IMR-90 (cell line): ENCODE results near the gene CCDC88B. TPM values are rescaled to one million over a fixed set of nuclear protein-coding genes. Genes with fewer than 3 reads are reported as not detected.
A peak's percentile ranks its signal among the peaks of the same experiment; 100 is the strongest.

ENCODE experiments used
- ATAC-seq: fragments of 200-7000 bp; cut with Tn5 transposase; 2 replicates; pipeline ENCODE4 v1.9.1; 2020; ENCODE audit warnings: low read depth, mild to moderate bottlenecking, moderate library complexity
- BruUV-seq: library from RNA; stranded (reverse); fragments of 400-500 nt; replicated peaks from 2 replicates; lab custom pipeline; 2021; lab: Mats Ljungman, UMichigan
- CTCF ChIA-PET: fragments of 300-600 bp; formaldehyde crosslinking; extraction: SDS; loops from one replicate; lab custom pipeline; 2021; ENCODE audit warnings: antibody characterized with exemption; lab: Yijun Ruan, JAX
- POLR2A ChIA-PET: fragments of 300-600 bp; sonication (Branson Sonifier 250); formaldehyde crosslinking; loops from one replicate; lab custom pipeline; 2022; ENCODE audit warnings: antibody characterized with exemption; ENCODE audit not compliant: unreplicated experiment; lab: Charles Lee
- DNase-seq: peaks from one replicate; pipeline ENCODE4 v3.0.0; 2013
- H2AFZ ChIP-seq: replicated peaks from 2 replicates; pipeline ENCODE3; 2013; ENCODE audit warnings: low read length, mild to moderate bottlenecking; ENCODE audit not compliant: poor library complexity
- H2AK5ac ChIP-seq: 2 replicates; pipeline ENCODE4 v1.6.1; 2013; ENCODE audit warnings: low read depth, low read length, inconsistent platforms
- H2AK9ac ChIP-seq: replicated peaks from 2 replicates; pipeline ENCODE3; 2013; ENCODE audit warnings: mild to moderate bottlenecking, low read depth, low read length, moderate library complexity; ENCODE audit not compliant: poor library complexity
- H2BK120ac ChIP-seq: 2 replicates; pipeline ENCODE4 v1.6.1; 2013; ENCODE audit warnings: low read depth, low read length, inconsistent platforms
- H2BK15ac ChIP-seq: 3 replicates; pipeline ENCODE4 v1.6.1; 2013; ENCODE audit warnings: low read depth, low read length, inconsistent platforms
- H2BK20ac ChIP-seq: 2 replicates; pipeline ENCODE4 v1.6.1; 2013; ENCODE audit warnings: low read depth, mild to moderate bottlenecking, inconsistent platforms, low read length, moderate library complexity
- H2BK5ac ChIP-seq: 2 replicates; pipeline ENCODE4 v1.6.1; 2013; ENCODE audit warnings: mild to moderate bottlenecking, low read depth, low read length, inconsistent platforms; ENCODE audit not compliant: poor library complexity, severe bottlenecking
- H3K14ac ChIP-seq: replicated peaks from 2 replicates; pipeline ENCODE4 v1.6.1; 2013; ENCODE audit warnings: low read depth, low read length, inconsistent platforms
- H3K18ac ChIP-seq: 2 replicates; pipeline ENCODE4 v1.6.1; 2013; ENCODE audit warnings: low read depth, low read length, control low read depth
- H3K23ac ChIP-seq: 2 replicates; pipeline ENCODE4 v1.6.1; 2013; ENCODE audit warnings: low read depth, low read length, inconsistent platforms
- H3K27ac ChIP-seq: 2 replicates; pipeline ENCODE4 v1.5.1; 2013; ENCODE audit warnings: mild to moderate bottlenecking, control low read depth, low read length; ENCODE audit not compliant: insufficient read depth
- H3K27me3 ChIP-seq: 2 replicates; pipeline ENCODE4 v1.6.1; 2013; ENCODE audit warnings: low read length; ENCODE audit not compliant: control insufficient read depth, insufficient read depth
- H3K36me3 ChIP-seq: 2 replicates; pipeline ENCODE4 v1.6.1; 2013; ENCODE audit warnings: low read length, mixed read lengths; ENCODE audit not compliant: control insufficient read depth, insufficient read depth
- H3K4ac ChIP-seq: 2 replicates; pipeline ENCODE4 v1.6.1; 2013; ENCODE audit warnings: low read depth, low read length, inconsistent platforms
- H3K4me1 ChIP-seq: 2 replicates; pipeline ENCODE4 v1.6.1; 2013; ENCODE audit warnings: low read length, mixed read lengths; ENCODE audit not compliant: control insufficient read depth, insufficient read depth
- H3K4me2 ChIP-seq: 2 replicates; pipeline ENCODE4 v1.6.1; 2013; ENCODE audit warnings: low read depth, mild to moderate bottlenecking, control low read depth, low read length, moderate library complexity
- H3K4me3 ChIP-seq: 2 replicates; pipeline ENCODE4 v1.5.1; 2013; ENCODE audit warnings: low read depth, mild to moderate bottlenecking, control low read depth, low read length, moderate library complexity; ENCODE audit not compliant: insufficient read depth
- H3K56ac ChIP-seq: 2 replicates; pipeline ENCODE4 v1.6.1; 2013; ENCODE audit warnings: low read length, inconsistent platforms; ENCODE audit not compliant: insufficient read depth; ENCODE audit errors: extremely low read depth
- H3K79me1 ChIP-seq, 2 experiments: 2 replicates each; pipeline ENCODE4 v1.6.1; 2013; ENCODE audit warnings: low read length in 2 of 2, inconsistent platforms in 1 of 2, low read depth in 1 of 2
- H3K9ac ChIP-seq: 2 replicates; pipeline ENCODE4 v1.6.1; 2013; ENCODE audit warnings: low read depth, low read length, control low read depth
- H3K9me1 ChIP-seq: 2 replicates; pipeline ENCODE4 v1.6.1; 2013; ENCODE audit warnings: low read length, inconsistent platforms; ENCODE audit not compliant: insufficient read depth
- H3K9me3 ChIP-seq: 2 replicates; pipeline ENCODE4 v1.6.1; 2013; ENCODE audit warnings: low read length; ENCODE audit not compliant: control insufficient read depth, insufficient read depth
- H4K20me1 ChIP-seq: 2 replicates; pipeline ENCODE4 v1.6.1; 2013; ENCODE audit warnings: low read length, inconsistent platforms; ENCODE audit not compliant: insufficient read depth
- H4K5ac ChIP-seq: 2 replicates; pipeline ENCODE4 v1.6.1; 2013; ENCODE audit warnings: mild to moderate bottlenecking, low read depth, low read length, control low read depth
- H4K8ac ChIP-seq, 2 experiments: 2 replicates each; pipeline ENCODE4 v1.6.1; 2013; ENCODE audit warnings: low read depth in 2 of 2, low read length in 2 of 2, control low read depth in 1 of 2, inconsistent platforms in 1 of 2
- H4K91ac ChIP-seq: 2 replicates; pipeline ENCODE4 v1.6.1; 2013; ENCODE audit warnings: low read depth, low read length, inconsistent platforms; ENCODE audit not compliant: insufficient read depth
- CHD1 ChIP-seq: IDR thresholded peaks from 2 replicates; pipeline ENCODE4 v1.6.1; 2012; ENCODE audit warnings: low read depth, low read length, improper control_type of control experiment
- ELK1 ChIP-seq: fragments of 150-350 bp; IDR thresholded peaks from 2 replicates; pipeline ENCODE4 v1.6.1; 2016; ENCODE audit warnings: low read depth, mild to moderate bottlenecking, low read length, moderate library complexity, borderline replicate concordance
- FOS ChIP-seq: fragments of 150-350 bp; IDR thresholded peaks from 2 replicates; pipeline ENCODE4 v1.6.1; 2016; ENCODE audit warnings: low read depth, low read length
- MAFK ChIP-seq: IDR thresholded peaks from 2 replicates; pipeline ENCODE4 v1.6.1; 2012; ENCODE audit warnings: low read depth, low read length, improper control_type of control experiment
- MAZ ChIP-seq: IDR thresholded peaks from 2 replicates; pipeline ENCODE4 v1.6.1; 2012; ENCODE audit warnings: low read depth, mild to moderate bottlenecking, low read length, improper control_type of control experiment, moderate library complexity, borderline replicate concordance
- NFE2L2 ChIP-seq: fragments of 150-350 bp; IDR thresholded peaks from 2 replicates; pipeline ENCODE4 v1.6.1; 2016; ENCODE audit warnings: low read depth, mild to moderate bottlenecking, low read length
- POLR2A ChIP-seq: IDR thresholded peaks from 2 replicates; pipeline ENCODE4 v1.6.1; 2012; ENCODE audit warnings: mild to moderate bottlenecking, low read depth, low read length
- RAD21 ChIP-seq: IDR thresholded peaks from 2 replicates; pipeline ENCODE4 v1.6.1; 2012; ENCODE audit warnings: low read length, improper control_type of control experiment
- RCOR1 ChIP-seq: IDR thresholded peaks from 2 replicates; pipeline ENCODE4 v1.6.1; 2012; ENCODE audit warnings: mild to moderate bottlenecking, low read length, improper control_type of control experiment; ENCODE audit not compliant: insufficient replicate concordance
- RFX5 ChIP-seq: IDR thresholded peaks from 2 replicates; pipeline ENCODE4 v1.8.0; 2012; ENCODE audit warnings: low read depth, mild to moderate bottlenecking, low read length, moderate library complexity
- USF2 ChIP-seq: fragments of 150-350 bp; IDR thresholded peaks from 2 replicates; pipeline ENCODE4 v1.6.1; 2017; ENCODE audit warnings: mild to moderate bottlenecking, antibody characterized with exemption, low read length, low read depth
- WGBS, 2 experiments: methylation state at CpG; one replicate each; pipeline versions ENCODE4 v1.1.5 to v1.1.7; 2013; ENCODE audit warnings: missing lambda C conversion rate in 2 of 2; ENCODE audit not compliant: insufficient read length in 1 of 2; ENCODE audit errors: extremely low coverage in 2 of 2; 5-methylcytosine and 5-hydroxymethylcytosine counted together
- dilution Hi-C: fragments of 300-500 bp; cut with HindIII; formaldehyde crosslinking; loops from one replicate; pipeline ENCODE4 v1.14.3; 2018; ENCODE audit warnings: low sequenced_read_pairs; ENCODE audit not compliant: unreplicated experiment
- in situ Hi-C: fragments of 300-500 bp; cut with MboI; formaldehyde crosslinking; loops from 3 replicates; pipeline ENCODE4 v1.14.3; 2019; ENCODE audit warnings: low sequenced_read_pairs, inconsistent platforms, mixed read lengths
- intact Hi-C: fragments of 100-400 bp; cut with micrococcal nuclease; formaldehyde crosslinking; loops from 2 replicates; pipeline ENCODE4 v1.10.0; 2022
- polyA plus RNA-seq, 3 experiments: library from polyadenylated mRNA; depleted of rRNA; stranded (reverse); fragments of >200 nt; gene quantifications; 2 replicates each; pipeline ENCODE4 v1.2.3, GENCODE V29; 2012; ENCODE audit warnings: low replicate concordance in 1 of 3
- total RNA-seq: library from RNA; depleted of rRNA; stranded (reverse); fragments of >200 nt; gene quantifications from 2 replicates; pipeline ENCODE4 v1.2.3, GENCODE V29; 2012
- TF ChIP-seq, protein P1 (sequence below): conservative IDR thresholded peaks from 2 replicates; pipeline ENCODE4 v1.5.1; 2012; ENCODE audit warnings: mild to moderate bottlenecking, low read depth, low read length, improper control_type of control experiment

Gene CCDC88B
- total and polyA plus RNA-seq, 2 of the 4 experiments (the other 2 are of a cell fraction) = 1.3 to 2.5 TPM

DNA sequence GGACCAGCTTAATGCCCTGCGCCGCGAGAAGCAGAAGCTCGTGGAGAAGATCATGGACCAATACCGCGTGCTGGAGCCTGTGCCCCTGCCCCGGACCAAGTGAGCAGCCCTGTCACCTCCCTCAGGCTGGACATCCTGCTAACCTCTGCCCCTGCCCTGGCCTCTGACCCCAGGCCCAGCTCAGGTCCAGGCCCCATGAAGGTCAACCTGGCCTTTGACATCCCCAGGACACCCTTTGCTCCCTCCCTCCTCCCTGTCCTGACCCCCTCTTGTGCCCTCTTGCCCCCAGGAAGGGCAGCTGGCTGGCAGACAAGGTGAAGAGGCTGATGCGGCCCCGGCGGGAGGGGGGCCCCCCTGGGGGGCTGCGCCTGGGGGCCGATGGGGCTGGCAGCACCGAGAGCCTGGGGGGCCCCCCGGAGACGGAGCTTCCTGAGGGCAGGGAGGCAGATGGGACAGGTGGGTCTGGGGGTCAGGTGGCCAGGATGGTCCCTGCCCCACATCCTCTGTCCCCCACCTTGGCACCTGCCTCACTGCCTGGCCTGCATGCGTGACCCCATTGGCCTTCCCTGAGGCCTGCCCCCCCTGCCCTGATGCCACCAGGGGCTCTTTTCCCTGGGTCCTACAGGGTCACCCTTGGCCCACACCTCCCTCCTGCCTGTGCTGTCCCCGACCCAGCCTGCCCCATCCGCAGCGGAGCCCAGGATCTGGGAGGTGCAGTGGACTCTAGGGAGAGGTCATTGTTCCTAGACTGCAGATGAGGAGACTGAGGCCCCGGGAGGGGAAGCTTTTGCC lies 13.9 kb downstream of the CCDC88B start:
- no peak for DNase-seq
- Histone ChIP-seq H2BK20ac (no peak overlapping the region), H2BK120ac (no peak overlapping the region), H3K4ac (no peak overlapping the region), H2BK5ac (no peak overlapping the region), H4K20me1 (no peaks in the 10 kb centered on the region), H3K9me3 (no peaks in the 10 kb centered on the region), H2AK9ac (peak overlapping the region; percentile 26), H2BK15ac (no peak overlapping the region), H4K91ac (no peak overlapping the region), H3K9me1 (peaks cover 10% of the 10 kb centered on the region; the same call in 1 of the 2 replicates), H3K27ac (no peak overlapping the region), H3K36me3 (no peaks in the 10 kb centered on the region), H3K14ac (no peak overlapping the region), H4K8ac (no peak overlapping the region), H2AFZ (no peak overlapping the region), H3K79me1 (peaks cover 0 to 18% of the 10 kb centered on the region in 2 experiments; a peak in 3 of 4 replicates), H3K56ac (no peak overlapping the region), H2AK5ac (no peak overlapping the region), H3K9ac (no peak overlapping the region), H3K4me3 (no peak overlapping the region), H3K4me1 (peaks cover 20% of the 10 kb centered on the region), H4K5ac (no peak overlapping the region), H3K23ac (no peak overlapping the region), H3K27me3 (no peaks in the 10 kb centered on the region), H3K4me2 (no peak overlapping the region), H3K18ac (no peak overlapping the region)
- CTCF ChIA-PET = interaction anchor here (0.6 to 2.8 kb wide), 3 partner anchors 22 to 53 kb away, joined by 3 to 27 read pairs (median 17); partner anchors contain the start of genes CATSPERZ, PRDX5 and TRMT112
- BruUV-seq = no TSS peak
- POLR2A ChIA-PET = no interaction called here
- no peak for ATAC-seq
- intact Hi-C loops = no loop called here
- 100% methylated on average over 1 of the region's 20 CpGs; no CpG with 5 or more reads in 1 of the 2 experiments for WGBS, 2 experiments
- TF ChIP-seq POLR2A (no peak), CHD1 (no peak), RFX5 (no peak), MAFK (no peak), USF2 (no peak), NFE2L2 (no peak), RCOR1 (no peak), FOS (no peak), MAZ (no peak), ELK1 (no peak), RAD21 (no peak)
- TF ChIP-seq, protein P1, sequence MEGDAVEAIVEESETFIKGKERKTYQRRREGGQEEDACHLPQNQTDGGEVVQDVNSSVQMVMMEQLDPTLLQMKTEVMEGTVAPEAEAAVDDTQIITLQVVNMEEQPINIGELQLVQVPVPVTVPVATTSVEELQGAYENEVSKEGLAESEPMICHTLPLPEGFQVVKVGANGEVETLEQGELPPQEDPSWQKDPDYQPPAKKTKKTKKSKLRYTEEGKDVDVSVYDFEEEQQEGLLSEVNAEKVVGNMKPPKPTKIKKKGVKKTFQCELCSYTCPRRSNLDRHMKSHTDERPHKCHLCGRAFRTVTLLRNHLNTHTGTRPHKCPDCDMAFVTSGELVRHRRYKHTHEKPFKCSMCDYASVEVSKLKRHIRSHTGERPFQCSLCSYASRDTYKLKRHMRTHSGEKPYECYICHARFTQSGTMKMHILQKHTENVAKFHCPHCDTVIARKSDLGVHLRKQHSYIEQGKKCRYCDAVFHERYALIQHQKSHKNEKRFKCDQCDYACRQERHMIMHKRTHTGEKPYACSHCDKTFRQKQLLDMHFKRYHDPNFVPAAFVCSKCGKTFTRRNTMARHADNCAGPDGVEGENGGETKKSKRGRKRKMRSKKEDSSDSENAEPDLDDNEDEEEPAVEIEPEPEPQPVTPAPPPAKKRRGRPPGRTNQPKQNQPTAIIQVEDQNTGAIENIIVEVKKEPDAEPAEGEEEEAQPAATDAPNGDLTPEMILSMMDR = no peak
- in situ Hi-C loops = no loop called here
- dilution Hi-C loops = no loop called here
